ENCODE results near the gene IQSEC3. TPM values are rescaled to one million over a fixed set of nuclear protein-coding genes. Genes with fewer than 3 reads are reported as not detected.

IQSEC3 gene
- total RNA-seq, 1 experiment from 2014 or later = 0.55 TPM

DNA sequence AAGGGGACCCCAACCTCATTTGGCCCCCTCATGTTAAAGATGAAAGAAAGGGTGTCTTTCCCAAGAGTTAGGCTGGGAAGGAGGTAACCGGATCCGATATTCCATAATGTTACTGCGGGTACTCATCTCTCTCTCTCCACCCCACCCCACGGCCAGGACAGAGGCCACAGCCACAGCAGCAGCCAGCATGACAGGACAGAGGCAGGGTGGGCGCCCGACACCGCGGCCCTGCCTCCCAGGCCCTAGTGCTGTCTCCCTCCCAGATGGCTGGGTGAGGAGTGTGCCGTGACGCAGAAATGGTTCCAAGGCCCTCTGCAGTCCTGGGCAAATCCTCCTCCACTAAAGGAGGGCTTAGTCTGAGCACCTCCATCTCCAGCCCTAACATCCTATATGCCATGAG, 141.2 kb downstream of the IQSEC3 start:
- Histone ChIP-seq H2AFZ (ENCODE audit: low read length) (no peak overlapping the region), H3K56ac (ENCODE audit: insufficient read length, low read depth, low read length) (no peak overlapping the region), H4K8ac (replicated peaks; ENCODE audit: insufficient read length, low read depth, low read length) (no peak overlapping the region), H3K27me3 (ENCODE audit: insufficient read depth, low read length) (peaks cover 9% of the 10 kb centered on the region; the same call in 1 of the 2 replicates), H2BK5ac (ENCODE audit: insufficient read length, low read length) (no peak overlapping the region), H3K4me1 (ENCODE audit: insufficient read depth, low read length) (no peaks in the 10 kb centered on the region), H3K4ac (ENCODE audit: low read depth, low read length) (no peak overlapping the region), H3K23ac (ENCODE audit: insufficient read length, low read depth, low read length) (no peak overlapping the region), H3K79me2 (ENCODE audit: insufficient read depth, low read length) (no peaks in the 10 kb centered on the region), H3K18ac (ENCODE audit: insufficient read length, low read depth, low read length) (no peak overlapping the region), H3T11ph (ENCODE audit: low read length) (no peak overlapping the region), H3K23me2 (ENCODE audit: insufficient read length, low read depth, low read length, poor library complexity, severe bottlenecking) (peaks cover 6% of the 10 kb centered on the region), H4K20me1 (ENCODE audit: control insufficient read depth, insufficient read depth, insufficient read length) (no peaks in the 10 kb centered on the region), H3K9me3 (ENCODE audit: control insufficient read depth, low read depth, low read length) (no peaks in the 10 kb centered on the region), H2BK15ac (ENCODE audit: low read depth, low read length) (no peak overlapping the region), H3K27ac (ENCODE audit: insufficient read length, low read depth, low read length) (no peak overlapping the region), H2AK5ac (ENCODE audit: insufficient read length, low read length) (no peak overlapping the region), H3K9ac (ENCODE audit: extremely low read depth, insufficient read length, low read length) (no peak overlapping the region), H3K79me1 (ENCODE audit: insufficient read depth, low read depth, low read length, poor library complexity, severe bottlenecking) (no peaks in the 10 kb centered on the region), H3K4me2 (ENCODE audit: insufficient read depth, insufficient read length, low read length) (no peak overlapping the region), H2BK20ac (ENCODE audit: low read depth, low read length, poor library complexity, severe bottlenecking) (no peak overlapping the region), H4K5ac (ENCODE audit: insufficient read length, low read depth, low read length) (no peak overlapping the region), H2BK12ac (ENCODE audit: insufficient read length, low read depth, low read length) (no peak overlapping the region), H3K14ac (ENCODE audit: insufficient read depth, low read length) (no peak overlapping the region), H4K91ac (ENCODE audit: insufficient read length, low read depth, low read length) (no peak overlapping the region), H2BK120ac (ENCODE audit: low read depth, low read length, poor library complexity, severe bottlenecking) (no peak overlapping the region)
- H3K27ac Mint-ChIP-seq = no peak overlapping the region
- no CpG with 5 or more reads among the region's 10 CpGs for WGBS (ENCODE audit: extremely low coverage, insufficient read length, low lambda C conversion rate)
- H3K36me3 Mint-ChIP-seq (ENCODE audit: insufficient read depth in 1 of 3, low read depth in 3 of 3) = no peaks in the 10 kb centered on the region
- peaks cover 21 to 26% of the 10 kb centered on the region in 2 experiments; a peak in 3 of 4 replicates for H3K4me1 Mint-ChIP-seq
- DNase-seq = no peak
- no peaks in the 10 kb centered on the region; a peak in 2 of 5 replicates for H3K9me3 Mint-ChIP-seq
- no peak overlapping the region for H3K4me3 Mint-ChIP-seq
- TF ChIP-seq CTCF (conservative IDR thresholded peaks at IDR 0.05) = no peak
- peaks cover 96% of the 10 kb centered on the region for H3K27me3 Mint-ChIP-seq (ENCODE audit: low read depth)

Data from H9 (cell line).